Muscle of arm (tissue), 12 donors: ENCODE measurements around the gene CCNT1. TPM values are rescaled to one million over a fixed set of nuclear protein-coding genes. Genes with fewer than 3 reads are reported as not detected.
"Not testable (repeated sequence)": the region's sequence is repeated elsewhere in the genome, so short reads cannot be mapped to it uniquely, and the experiment has no call there.

Experiments
- DNase-seq: peaks from one replicate; pipeline ENCODE4 v3.0.0-alpha.2; 2013
- polyA plus RNA-seq, 12 donors: library from polyadenylated mRNA; unstranded; fragments of 120-200 nt; gene quantifications; one replicate each; pipeline ENCODE4 v1.2.1, GENCODE V29; 2013; ENCODE audit not compliant: insufficient read length in 12 of 12

CCNT1 gene
- polyA plus RNA-seq, 12 donors = 15.9 to 46.1 (median 20.3) TPM; not detected in 1

DNA sequence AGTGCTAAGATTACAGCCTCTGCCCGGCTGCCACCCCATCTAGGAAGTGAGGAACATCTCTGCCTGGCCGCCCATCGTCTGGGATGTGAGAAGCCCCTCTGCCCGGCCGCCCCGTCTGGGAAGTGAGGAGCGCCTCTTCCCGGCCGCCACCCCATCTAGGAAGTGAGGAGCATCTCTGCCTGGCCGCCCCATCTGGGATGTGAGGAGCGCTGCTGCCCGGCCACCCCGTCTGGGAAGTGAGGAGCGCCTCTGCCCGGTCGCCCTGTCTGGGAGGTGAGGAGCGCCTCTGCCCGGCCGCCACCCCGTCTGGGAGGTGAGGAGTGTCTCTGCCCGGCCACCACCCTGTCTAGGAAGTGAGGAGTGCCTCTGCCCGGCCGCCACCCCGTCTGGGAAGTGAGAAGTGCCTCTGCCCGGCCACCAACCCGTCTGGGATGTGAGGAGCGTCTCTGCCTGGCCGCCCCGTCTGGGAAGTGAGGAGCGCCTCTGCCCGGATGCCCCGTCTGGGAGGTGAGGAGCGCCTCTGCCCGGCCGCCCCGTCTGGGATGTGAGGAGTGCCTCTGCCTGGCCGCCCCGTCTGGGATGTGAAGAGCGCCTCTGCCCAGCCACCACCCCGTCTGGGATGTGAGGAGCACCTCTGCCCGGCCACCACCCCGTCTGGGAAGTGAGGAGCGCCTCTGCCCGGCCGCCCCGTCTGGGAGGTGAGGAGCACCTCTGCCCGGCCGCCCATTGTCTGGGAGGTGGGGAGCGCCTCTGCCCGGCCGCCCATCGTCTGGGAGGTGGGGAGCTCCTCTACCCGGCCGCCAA lies 74.6 kb downstream of the CCNT1 start:
- DNase-seq = not testable (repeated sequence)

DNA sequence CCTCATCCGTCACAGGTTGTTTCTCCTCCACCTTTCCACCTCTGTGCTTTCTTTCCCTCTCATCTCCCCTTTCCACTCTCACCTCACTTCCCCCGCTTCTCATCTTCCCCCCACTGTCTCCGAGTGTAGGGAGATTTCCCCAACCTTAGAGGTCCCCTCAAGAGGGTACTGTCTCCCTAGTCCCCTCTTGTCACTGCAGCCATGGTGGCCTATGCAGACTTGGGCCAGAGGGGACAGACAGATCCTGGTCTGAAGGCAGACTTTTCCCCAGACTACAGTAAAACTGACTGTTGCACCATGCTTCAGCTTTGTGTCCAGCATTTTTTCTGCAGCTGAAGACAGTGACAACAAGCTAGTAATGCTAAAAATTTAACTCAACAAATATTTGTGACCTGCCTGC lies 75.7 kb downstream of the CCNT1 start:
- DNase-seq = no peak

DNA sequence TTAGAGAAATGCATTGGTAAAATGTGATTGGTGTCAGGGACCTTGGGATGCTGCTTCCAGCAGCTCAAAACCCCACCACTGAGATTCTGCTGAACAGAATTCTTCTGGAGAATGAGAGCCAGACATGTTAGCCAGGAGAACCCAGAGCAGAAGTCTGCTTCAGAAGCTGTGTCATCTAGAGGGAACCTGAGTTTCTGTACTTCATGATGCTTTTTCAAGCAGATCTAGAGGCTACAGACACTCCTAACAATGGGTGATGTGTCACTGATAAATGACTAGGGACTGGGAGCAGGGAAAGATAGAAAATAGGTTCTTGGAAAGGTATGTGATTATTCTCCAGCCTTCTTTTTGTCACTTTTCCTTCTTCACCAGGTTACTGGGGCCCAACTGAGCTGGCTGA lies 76.1 kb downstream of the CCNT1 start:
- no peak for DNase-seq

Other genes with a start within 250 kb of the CCNT1 start
- under 1 TPM in 1 of 12 donors, not detected in 11; 0.22 TPM for gene ANP32D, start 244.1 kb downstream of the CCNT1 start, polyA plus RNA-seq
- gene C12orf54, start 234.2 kb downstream of the CCNT1 start, polyA plus RNA-seq = 1 to 10 TPM in 1 of 12 donors, under 1 TPM in 7, not detected in 4; 0.24 to 1.1 (median 0.54) TPM
- not detected for gene OR8S1, start 191.1 kb downstream of the CCNT1 start, polyA plus RNA-seq
- gene LALBA, start 146.7 kb downstream of the CCNT1 start, polyA plus RNA-seq = not detected
- gene KANSL2, start 34.5 kb downstream of the CCNT1 start, polyA plus RNA-seq = 10 to 100 TPM in 11 of 12 donors, not detected in 1; 26.4 to 41.8 (median 35.2) TPM
- gene ADCY6, start 72.4 kb upstream of the CCNT1 start, polyA plus RNA-seq = 10 to 100 TPM in 11 of 12 donors, not detected in 1; 33.8 to 53.0 (median 38.6) TPM
- 10 to 100 TPM in 11 of 12 donors, not detected in 1; 13.9 to 46.7 (median 16.8) TPM for gene CACNB3, start 101.8 kb upstream of the CCNT1 start, polyA plus RNA-seq
- gene DDX23, start 135.5 kb upstream of the CCNT1 start, polyA plus RNA-seq = 10 to 100 TPM in 11 of 12 donors, not detected in 1; 41.8 to 85.1 (median 62.4) TPM
- 1 to 10 TPM in 2 of 12 donors, under 1 TPM in 8, not detected in 2; 0.32 to 1.3 (median 0.58) TPM for gene RND1, start 149.2 kb upstream of the CCNT1 start, polyA plus RNA-seq
- 10 to 100 TPM in 11 of 12 donors, not detected in 1; 15.2 to 35.3 (median 23.3) TPM for gene FKBP11, start 208.8 kb upstream of the CCNT1 start, polyA plus RNA-seq
- gene ARF3, start 240.8 kb upstream of the CCNT1 start, polyA plus RNA-seq = 10 to 100 TPM in 11 of 12 donors, not detected in 1; 33.2 to 93.3 (median 45.4) TPM